Activated CD4-positive, alpha-beta T cell treated with anti-CD3 and anti-CD28 coated beads for 4 hours (primary cell): ENCODE data around the gene SLX4.

ENCODE experiments used
- DNase-seq, 2 donors: peaks; one replicate each; pipeline ENCODE4 v3.0.0-alpha.2; 2020

Gene SLX4

DNA sequence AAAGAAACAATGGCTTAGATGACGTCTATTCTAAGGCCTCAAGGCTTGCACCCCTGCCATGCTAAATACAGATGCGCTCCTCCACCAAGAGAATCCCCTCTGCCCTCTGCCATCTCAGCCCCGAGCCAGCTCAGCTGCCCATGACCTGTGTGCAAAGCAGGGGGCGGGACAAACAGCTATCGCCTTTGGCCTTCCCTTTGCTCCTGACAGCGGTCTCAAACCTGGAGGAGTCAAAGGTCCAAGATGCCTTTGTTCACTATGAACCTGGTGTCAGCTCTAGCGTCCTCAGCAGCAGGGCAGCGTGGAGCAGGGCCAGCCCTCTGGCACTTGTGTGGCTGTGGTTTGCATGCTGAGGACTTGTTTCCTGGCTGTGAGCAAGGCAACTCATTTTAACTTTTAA is 12.3 kb downstream of the SLX4 start:
- DNase-seq = no peak

DNA sequence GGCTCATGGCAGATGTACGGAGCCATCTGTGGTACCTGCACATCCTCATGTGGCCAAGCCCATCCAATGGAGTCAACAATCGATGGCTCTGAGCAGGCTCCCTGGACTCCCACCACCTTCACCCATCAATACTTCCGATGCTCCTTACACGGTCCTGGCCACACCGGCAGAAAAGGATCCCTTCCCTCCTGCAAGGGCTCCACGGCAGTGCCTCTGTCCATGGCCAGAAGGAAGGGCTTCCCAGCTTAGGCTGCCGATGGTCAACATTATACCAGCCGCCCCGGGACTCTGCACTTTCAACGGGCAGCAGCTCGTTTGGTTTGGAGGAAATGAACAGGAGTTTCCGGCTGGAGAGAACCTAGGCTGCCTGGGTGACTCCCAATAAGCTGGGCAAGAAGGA is 13.2 kb downstream of the SLX4 start:
- no peak for DNase-seq

DNA sequence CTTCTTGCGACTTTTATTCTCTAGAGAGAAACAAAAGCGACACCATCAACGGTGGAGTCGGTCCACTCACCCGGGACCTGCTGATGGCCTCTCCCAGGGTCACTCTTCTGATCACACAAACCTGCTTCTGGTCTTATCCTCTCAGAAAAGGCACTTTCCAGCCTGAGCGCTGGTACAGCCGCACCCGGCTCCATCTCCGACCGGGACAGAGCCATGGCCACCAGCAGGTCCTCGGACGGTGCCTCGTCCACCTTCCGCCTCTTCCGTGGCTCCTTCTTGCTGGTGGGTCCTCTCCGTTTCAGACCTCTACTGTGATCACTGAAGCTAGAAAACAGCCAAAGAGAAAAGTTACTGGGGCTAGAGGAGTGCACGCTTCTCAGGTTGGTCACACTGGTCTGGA is 13.7 kb downstream of the SLX4 start:
- DNase-seq = no peak

DNA sequence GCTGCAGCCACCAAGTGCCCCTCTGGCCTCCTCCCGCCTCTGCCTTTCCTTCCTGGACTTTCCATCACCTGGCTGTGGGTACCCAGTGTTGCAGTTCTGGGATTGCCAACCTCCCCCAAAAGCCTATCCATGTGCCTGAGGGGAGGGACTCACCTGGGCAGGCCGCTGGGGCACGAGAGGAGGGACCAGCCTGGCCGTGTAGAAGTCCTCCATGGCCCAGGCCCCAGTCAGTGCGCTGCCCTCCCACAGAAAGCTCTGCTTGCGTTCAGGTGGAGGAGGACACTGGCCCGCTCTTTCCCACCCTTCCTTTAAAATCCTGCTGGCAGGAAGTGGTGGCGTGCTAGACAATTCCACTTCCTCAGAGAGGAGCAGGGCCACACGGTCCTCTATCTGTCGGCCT is 14.2 kb downstream of the SLX4 start:
- no peak for DNase-seq

DNA sequence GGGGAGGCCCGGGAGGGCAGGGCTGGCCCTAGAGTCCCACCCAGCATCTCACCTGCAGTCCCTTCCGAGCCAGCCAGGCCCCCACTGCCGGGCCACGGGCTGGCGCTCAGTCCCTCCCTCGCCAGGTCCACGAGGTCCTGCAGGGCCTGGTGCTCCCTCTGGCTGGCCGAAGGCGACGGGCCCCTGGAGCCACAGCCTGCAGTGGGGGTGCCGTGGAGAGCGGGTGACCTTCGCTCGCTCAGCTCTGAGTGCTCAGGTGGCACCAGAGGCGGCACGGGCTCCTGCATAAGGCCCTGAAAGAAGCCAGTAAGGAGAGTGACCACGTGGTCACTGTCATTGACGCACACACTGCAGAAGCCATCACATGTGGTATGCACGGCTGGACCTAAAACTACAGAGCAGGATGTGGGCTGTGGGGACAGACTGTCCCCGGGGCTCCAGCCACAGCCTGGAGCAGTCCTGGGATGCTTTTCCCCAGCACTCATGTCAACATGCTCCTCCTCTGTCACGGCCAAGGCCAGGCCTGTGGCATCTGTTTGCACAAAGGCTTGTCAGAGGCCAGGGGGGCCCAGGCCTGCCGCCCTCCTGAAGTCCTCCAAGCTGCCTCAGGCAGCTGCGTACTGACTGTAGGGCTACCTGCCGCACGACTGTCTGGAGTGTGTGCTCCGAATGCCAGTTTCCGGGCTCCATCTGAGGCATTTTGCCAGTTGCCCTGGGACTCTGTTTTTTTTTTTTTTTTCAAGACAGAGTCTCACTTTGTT is 15.1 kb downstream of the SLX4 start:
- DNase-seq = no peak

DNA sequence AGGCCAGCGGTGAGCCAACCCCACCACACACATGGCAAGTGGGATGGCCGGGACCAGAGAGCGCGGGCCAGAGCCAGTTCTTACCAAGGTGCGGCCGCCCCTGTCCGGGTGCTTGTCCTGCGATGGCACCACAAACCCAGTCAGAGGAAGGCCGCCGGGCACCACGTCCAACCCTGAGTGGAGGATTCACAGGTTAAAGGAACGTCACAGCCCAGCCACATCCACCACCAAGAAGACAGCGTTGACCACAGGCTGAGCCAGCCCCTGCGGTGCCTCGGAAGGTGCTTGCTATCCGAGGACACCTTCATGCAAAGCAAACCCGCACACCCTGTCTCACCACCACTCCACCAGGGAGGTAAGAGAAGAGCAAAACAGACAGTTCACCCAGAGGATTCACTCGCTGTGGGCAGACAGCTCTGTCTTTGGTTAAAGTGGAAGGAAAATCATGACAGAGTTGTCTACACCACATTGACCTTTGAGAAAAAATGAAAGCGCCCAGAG is 15.8 kb downstream of the SLX4 start:
- no peak for DNase-seq

DNA sequence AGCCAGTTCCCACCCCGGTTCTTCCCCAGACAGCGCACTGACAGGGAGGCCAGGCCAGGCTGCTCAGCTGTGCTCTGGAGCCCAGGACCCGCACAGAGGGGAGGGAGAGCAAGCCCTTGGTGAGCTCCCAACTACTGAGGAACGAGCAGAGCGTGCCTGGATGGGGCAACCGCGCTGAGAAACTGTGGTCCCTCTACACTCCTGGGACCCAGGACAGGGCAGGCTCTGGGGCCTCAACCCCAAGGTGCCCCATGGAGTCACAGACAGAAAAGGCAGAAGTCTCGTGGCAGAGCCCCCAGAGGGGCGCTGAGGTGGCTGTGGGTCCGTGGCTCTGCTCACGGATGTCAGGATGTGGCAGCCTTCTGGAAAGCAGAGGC is 16.3 kb downstream of the SLX4 start:
- no peak for DNase-seq

DNA sequence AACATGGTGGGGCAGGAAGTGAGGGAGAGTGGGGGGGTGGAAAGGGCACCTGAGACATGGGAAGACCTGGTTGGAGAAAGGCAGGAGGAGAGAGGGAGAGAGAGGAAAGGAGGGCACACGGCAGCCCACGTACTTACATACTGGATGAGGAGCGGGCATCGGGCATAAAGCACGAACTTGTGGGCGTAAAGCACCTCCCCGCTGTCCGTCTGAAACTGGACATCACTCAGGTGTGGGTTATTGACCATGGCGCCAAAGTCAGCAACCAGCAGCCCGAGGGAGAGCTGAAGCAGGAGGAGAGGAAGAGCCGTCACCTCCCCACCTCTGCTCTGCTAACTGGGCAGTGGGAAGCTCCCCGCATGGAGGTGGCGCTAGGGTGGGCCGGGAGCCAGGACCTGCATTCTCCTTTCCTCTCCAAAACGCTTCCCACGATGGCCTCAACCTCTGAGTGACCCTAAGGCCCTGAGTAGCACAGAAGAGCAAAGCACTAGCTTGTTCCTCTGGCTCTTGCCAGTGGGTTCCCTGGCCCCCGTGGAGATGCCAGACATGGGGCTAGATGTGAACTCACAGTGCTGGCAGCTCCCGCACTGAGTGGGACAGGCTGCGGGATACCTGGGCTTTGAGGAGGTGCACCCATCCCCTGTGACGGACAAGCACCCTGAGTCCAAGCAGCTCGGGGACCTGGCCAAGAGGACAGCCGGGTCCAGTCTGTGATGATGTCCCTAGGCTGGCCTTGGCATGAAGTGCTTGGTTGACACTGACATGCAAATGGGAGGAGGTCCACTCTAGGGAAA is 16.9 kb downstream of the SLX4 start:
- DNase-seq = no peak

DNA sequence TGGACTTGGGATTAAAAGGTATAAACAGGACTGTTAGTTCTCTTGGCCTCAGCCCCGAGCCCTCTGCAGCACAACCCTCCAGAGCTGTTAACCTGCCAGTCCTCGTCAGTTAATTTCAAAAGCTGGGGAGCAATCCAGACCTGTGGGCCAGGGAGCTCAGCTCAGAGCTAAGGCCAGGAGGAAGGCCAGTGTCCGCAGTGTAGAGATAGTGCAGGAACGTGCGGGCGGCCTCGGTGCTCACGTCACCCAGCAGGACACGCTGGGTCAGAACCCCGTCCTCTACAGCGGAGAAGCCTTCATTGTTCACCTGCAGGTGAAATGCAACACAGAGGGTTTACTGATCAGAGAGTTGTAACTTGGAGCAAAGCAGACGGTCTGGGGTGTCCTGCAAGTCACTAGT is 18.8 kb downstream of the SLX4 start:
- DNase-seq = no peak

DNA sequence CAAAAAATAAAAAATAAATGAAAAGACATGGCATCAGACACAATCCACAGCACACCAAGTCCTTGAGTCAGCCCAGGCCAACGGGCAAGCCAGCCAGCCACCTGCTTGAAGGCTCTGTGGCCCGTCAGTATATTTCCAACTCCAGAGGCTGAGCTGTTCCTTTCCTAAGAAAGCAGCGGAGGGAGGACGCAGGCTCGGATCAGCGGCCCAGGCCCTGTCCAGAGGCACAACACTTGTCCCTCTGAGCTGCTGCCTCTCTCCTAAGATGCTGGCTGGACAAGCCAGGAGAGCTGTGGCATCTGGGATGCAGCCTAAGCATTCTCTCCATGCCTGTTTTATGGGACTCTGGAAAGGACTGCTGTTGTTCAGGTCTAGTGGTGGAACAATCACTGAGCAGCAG is 19.4 kb downstream of the SLX4 start:
- no peak for DNase-seq

DNA sequence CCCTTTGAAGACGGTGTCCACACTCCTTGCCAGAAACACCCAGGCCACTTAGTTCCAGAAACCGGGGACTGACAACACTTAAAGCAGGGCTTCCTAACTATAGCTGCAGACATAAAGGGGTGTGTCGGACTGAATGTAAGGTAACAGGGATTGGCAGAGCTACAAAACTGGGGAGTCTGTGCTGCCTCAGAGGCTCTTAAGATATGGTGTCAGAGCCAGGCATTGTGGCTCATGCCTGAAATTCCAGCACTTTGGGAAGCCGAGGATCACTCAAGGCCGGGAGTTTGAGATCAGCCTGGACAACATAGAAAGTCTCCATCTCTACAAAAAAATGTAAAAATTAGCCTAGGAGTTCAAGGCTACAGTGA is 20.0 kb downstream of the SLX4 start:
- DNase-seq = no peak

DNA sequence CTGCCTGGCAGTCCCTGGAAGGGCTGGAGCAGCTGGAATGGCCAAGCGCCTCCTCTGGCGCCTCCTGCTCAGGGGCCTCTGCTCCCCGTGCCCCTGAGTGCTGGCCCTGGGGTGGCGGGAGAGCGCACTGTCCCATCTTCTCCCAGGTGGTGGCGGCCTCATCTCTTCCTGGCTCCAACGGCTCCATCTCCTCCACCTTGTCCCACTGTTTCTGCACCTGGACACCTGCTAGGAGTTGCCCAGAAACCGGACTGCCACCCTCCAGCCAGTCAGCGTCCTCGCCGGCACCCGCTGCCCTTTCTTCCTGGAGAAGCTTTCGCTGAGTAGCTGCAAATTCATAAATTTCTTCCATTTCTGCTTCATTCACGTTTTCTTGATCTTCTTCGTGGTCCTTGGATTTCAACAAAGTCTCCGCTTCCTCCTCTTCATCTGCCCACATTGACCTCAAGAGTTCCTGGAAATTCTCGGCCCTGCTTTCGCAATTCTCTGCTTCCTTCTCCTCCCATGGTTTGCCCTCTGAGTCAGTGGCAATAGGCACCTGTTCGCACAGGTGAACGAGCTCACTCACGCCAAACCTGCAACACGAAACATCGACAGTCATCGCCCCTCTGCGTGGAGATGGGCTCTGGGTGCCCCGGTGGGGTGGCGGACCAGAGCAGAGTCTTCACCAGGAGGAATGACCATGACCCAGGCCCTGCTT is 20.5 kb downstream of the SLX4 start:
- DNase-seq = no peak

DNA sequence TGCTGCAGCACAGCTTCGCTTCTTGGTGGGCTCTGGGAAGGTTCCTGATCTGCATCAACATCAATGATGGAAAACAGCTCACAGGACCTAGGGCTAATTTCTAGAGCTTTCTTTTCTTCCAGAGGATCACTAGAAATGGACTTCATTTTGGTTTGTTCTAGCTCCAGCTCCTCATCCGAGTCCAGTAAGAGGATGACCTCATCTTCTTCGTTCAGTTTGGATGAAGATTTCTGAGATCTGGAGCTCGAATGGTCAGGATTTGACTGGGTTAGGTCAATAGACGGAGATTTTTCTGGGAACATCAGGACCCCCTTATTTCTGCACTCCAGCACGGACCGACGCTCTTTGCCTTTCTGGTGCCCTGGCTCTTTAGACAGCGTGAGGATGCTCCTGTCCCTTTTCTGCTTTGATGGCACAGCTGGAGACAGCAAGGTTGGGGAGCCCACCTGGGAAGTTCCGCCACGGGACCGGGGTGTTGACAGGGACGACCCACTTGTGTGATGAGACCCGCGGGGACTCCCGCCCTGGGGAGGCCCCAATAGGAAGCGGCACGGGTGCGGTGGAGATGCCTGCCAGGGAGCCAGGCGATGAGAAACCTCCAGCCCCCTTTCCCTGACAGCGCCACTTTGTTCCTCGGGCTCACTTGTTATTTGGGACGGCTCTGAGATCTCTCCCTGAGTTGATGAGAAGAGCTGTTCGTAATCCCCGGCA is 21.3 kb downstream of the SLX4 start:
- DNase-seq = no peak

DNA sequence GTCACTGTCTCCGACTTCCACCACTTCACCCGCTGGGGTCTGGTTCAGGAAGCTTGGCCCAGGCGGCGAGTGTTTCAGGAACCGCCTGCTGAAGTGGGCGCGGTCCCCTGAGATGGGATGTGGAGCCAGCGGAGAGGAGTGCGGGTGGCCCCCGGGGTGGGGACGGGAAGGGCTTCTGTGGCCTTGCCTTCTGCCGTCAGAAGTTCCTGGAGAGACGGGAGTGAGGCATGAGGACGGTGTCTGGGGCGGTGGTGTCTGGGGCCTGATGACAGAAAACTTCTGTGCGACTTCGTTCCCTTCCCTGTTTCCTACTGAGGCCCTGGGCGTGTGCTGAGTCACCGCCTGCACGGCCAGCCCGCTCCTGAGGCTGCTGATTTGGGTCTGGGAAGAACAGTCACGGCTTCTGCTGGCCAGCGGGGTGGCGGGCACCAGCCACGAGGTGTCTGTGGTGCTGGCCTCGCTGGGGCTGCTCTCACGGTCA is 21.9 kb downstream of the SLX4 start:
- DNase-seq = no peak

DNA sequence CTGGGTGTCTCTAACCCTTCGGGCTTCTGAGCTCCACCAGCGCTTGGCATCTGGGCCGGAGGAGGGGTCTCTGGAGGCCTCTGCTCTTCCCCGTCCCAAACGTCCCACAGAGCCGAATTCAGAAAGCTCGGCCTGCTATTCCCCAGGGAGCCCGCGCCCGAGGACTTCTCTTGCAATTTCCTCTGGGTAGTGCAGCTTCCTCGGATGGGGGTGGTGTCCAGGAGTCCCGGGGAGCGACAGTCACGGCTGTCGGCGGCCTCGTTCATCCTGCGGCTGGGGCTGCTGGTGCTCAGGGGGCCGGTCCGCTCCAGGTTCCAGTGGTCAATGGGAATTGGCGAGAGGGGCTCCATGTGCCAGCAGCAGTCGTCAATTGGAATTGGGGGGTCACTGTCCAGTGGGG is 22.4 kb downstream of the SLX4 start:
- DNase-seq = no peak

DNA sequence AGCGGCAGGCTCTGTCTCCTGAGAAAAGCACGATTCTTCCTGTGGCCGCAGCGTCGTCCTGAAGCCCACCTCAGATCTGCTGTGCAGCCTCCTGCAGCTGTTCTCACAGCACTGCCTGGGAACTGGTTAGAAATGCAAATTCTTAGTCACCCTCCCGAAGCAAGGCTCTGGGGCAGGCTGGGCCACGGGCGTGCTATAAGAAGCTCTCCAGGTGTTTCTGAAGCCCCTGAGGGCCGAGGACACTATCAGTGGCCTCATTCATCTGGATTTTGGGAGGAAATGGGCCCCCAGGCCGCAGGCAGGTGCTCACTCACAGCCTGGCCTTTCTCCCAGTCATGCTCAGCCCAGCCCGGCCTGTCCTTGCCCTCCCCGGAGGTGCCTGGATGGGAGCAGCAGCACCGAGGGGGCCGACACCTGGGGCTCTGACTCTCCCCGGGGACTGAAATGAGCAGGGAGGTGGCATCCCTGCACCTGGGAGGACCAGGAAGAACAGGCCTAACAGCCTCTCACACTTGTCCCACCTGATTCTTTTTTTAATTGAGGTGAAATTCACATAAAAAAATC is 23.8 kb downstream of the SLX4 start:
- DNase-seq = no peak

DNA sequence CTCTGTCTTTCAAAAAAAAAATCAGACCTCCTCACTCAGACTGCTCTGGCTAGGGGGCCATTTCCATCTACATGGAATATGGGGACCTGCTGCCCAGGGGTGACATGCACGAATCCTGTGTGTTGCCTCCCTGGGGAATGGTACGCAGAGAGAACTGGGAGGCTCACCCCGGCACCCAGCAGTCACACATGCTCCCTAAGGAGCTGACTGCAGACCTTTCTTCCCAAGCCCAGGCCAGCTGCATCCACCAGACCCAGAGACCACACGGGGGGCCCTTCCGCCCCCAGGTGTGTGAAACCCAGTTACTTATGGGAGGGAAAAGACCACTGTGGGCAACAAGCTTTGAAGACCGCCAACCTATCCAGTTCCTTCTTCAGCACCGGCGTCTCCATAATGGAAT is 27.0 kb downstream of the SLX4 start:
- no peak for DNase-seq

DNA sequence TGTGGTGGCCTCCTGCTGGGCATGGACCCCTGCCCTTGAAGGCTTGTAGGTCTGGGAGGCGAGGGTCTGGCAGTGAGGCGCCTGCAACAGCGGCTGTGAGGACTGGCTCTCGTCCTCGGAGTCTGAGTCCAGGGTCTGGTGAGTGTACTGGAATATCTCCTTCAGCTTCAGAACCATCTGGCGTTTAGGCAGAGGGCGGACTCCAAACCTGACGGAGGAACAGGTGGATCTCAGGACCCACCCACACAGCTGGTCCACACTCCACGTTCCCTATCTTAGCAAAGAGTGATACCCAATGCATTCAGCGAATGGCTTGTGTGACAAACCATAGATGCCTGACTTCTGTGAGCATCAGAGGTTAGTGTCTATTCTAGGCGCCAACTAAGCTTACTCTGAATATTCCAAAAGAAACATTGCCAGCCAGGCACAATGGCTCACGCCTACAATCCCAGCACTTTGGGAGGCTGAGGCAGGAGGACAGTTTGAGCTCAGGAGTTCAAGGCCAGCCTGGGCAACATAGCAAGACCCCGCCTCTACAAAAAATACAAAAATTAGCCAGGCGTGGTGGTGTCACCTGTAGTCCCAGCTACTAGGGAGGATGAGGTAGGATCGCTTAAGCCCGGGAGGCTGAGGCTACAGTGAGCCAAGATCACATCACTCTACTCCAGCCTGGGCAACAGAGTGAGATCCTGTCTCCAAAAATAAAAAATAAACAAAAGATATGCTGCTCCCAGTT is 27.9 kb downstream of the SLX4 start:
- no peak for DNase-seq

DNA sequence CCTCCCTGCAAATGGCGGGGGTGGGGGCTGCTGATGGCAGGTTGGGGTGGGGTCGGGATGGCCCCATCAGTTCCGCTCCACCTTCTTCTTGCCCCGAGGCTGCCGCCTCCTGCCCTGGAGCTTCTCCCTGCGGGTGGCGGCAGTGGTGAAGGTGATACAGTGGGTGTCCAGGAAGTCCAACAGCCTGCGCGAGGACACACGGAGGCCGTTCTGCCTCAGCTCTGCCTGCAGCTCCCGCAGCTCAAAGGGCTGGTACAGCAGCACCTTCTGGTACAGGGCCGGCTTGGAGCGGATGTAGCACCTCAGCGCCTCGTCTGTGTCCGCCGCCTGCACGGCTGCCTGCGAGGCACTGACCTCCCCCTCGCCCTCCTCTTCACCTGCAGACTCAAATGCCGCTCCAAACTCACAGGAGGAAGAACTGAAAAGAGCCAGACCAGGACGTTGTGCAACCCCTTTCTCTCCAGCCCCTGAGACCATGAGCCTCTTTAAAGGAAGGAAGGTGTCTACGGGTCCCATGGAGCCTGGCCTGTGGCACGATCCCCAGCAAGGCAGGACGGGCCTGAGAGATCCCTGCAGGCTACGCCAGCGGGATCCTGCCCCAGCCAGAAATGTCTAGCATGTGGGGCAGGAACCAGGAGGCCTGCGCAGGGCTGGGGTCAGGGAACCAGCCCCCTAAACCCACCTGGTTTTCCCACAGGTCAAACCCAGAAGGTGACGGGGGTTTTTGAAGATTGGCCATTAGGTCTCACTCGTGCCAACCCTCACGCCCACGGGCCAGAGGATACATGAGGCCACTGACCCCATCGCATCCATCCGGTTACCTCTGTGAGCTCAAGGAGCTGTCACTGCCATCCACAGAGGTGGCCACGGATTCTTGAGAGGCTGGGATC is 28.9 kb downstream of the SLX4 start:
- DNase-seq = no peak

DNA sequence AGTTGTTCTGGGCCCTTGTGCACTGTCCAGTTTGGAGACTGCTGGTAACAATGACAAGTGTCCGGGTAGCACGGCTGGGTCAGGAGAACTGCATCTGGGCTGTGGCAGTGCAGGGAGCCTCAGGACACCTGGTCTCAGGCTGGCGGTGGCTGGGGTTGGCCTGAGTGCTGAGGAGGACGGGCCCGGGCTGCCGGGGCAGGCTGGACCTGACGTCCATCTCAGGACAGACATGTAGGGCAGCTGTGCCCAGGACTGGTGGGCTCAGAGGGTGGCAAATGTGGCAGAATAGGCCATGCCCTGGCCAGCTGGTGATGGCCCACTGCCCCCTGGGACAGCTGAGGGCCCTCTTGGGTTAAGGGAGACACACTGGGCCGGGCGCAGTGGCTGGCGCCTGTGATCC is 30.0 kb downstream of the SLX4 start:
- DNase-seq = no peak

DNA sequence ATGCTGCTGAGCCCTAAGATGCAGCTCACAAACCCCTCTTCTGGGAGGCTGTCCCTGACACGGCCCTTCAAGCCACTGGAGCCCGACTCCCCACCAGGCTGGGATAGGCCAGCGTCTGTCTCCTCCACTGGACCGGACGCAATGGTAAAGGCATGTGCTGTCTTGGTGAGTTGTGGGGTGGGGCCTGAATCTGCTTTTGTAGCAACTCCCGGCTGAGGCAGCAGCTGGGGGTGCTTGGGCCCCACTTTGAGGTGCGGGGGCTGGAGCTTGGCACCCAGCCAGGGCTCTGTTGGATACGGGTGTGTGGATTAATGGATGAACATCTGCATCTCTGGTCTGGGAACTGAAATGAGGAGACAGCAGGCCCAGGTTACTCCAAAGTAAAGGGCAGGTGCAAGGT is 30.7 kb downstream of the SLX4 start:
- DNase-seq = no peak
